Right cardiac atrium (tissue), 5 donors: ENCODE results near the gene PGGT1B. TPM values are rescaled to one million over a fixed set of nuclear protein-coding genes. Genes with fewer than 3 reads are reported as not detected.

ENCODE experiments used
- ATAC-seq, 2 donors: fragments of 200-7000 bp; cut with Tn5 transposase; one replicate each; pipeline versions ENCODE4 v1.8.0 to v1.9.1; 2020; ENCODE audit warnings: moderate library complexity in 2 of 2, mild to moderate bottlenecking in 1 of 2
- DNase-seq, 3 donors: peaks; one replicate each; pipeline ENCODE4 v3.0.0-alpha.2; 2020
- H3K27ac ChIP-seq: one replicate; pipeline ENCODE4 v1.5.1; 2013; ENCODE audit warnings: mild to moderate bottlenecking, low read length, control low read depth, moderate library complexity
- H3K27me3 ChIP-seq: one replicate; pipeline ENCODE4 v1.6.1; 2013; ENCODE audit not compliant: control insufficient read depth, insufficient read depth
- H3K4me1 ChIP-seq: one replicate; pipeline ENCODE4 v1.6.1; 2013; ENCODE audit warnings: low read length; ENCODE audit not compliant: control insufficient read depth, insufficient read depth
- H3K4me3 ChIP-seq: one replicate; pipeline ENCODE4 v1.5.1; 2013; ENCODE audit warnings: low read length, control low read depth
- H3K9me3 ChIP-seq: one replicate; pipeline ENCODE4 v1.6.1; 2013; ENCODE audit warnings: low read length; ENCODE audit not compliant: control insufficient read depth
- WGBS: extraction: QIAGEN DNeasy Blood & Tissue Kit; methylation state at CpG from one replicate; pipeline ENCODE4 v1.1.7; 2013; 5-methylcytosine and 5-hydroxymethylcytosine counted together
- intact Hi-C, 4 donors: fragments of 100-400 bp; cut with DNase I; formaldehyde crosslinking; loops; one replicate each; pipeline versions ENCODE4 v1.11.0 to v1.14.0; 2022 to 2023
- polyA plus RNA-seq: library from polyadenylated mRNA; stranded (reverse); fragments of 200-250 nt; gene quantifications from one replicate; pipeline ENCODE4 v1.2.3, GENCODE V29; 2013
- total RNA-seq, 4 donors: library from RNA; stranded (reverse); fragmentation: NEBNext Ultra II Directional; extraction: Animal tissue kit (Norgen Biotek cat#: 25700); gene quantifications; one replicate each; pipeline ENCODE4 v1.2.1, GENCODE V29; 2021
- donor health status: healthy with polysubstance abuse.
- donor health status: DM: no; HTN: yes; CAD: no.
- donor health status: DM: no; HTN: no; CAD: no.
- donor health status: DM: no; HTN: yes; CAD: no; lungs with severe emphysema.
- donor health status: DM: yes; HTN: yes; CAD: no.

PGGT1B gene
- total and polyA plus RNA-seq, 5 donors, result 3.1 to 30.9 (median 27.3) TPM

DNA sequence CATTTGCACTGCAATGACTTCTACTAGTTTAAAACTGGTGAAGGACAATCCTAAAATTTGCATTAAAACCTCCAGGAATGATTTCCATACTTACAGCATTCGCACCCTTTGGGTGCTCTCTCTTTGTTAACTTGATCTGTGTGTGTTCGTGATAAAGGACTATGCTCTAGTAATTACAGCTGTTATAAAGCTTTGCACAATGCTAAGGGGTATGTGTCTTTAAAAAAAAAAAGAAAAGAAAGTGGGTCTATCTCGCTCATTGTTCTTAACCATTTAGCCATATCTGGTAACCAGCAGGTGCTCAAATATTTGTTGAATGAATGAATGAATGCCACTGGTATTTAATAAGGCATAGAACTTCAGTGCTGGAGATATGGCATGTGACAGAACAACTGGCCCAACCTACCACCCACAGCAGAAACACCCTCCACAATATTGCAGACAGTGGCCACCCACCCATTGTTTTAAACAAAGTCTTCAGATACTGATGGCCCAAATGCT lies 101.7 kb downstream of the PGGT1B start:
- Histone ChIP-seq H3K27ac (no peak overlapping the region), H3K4me3 (no peak overlapping the region), H3K4me1 (no peaks in the 10 kb centered on the region), H3K9me3 (no peaks in the 10 kb centered on the region), H3K27me3 (peaks cover 2% of the 10 kb centered on the region)
- WGBS, result 87% methylated on average over 3 of the region's 3 CpGs
- intact Hi-C loops, result no loop called here
- ATAC-seq (no peak), DNase-seq (no peak)

Other genes with a start within 250 kb of the PGGT1B start
- 1 to 10 TPM in 1 of 4 donors, under 1 TPM in 3; 0.49 to 1.2 (median 0.81) TPM for gene TRIM36, start 93.0 kb downstream of the PGGT1B start, total RNA-seq
- gene TRIM36, start 93.0 kb downstream of the PGGT1B start, polyA plus RNA-seq, result 0.07 TPM
- gene CCDC112, start 33.8 kb upstream of the PGGT1B start, total RNA-seq, result 1 to 10 TPM; 2.8 to 6.0 (median 4.4) TPM
- 4.1 TPM for gene CCDC112, start 33.8 kb upstream of the PGGT1B start, polyA plus RNA-seq